Measurements from ENCODE around the gene TTLL6.
A peak's percentile ranks its signal among the peaks of the same experiment; 100 is the strongest.
"Not testable (repeated sequence)": the region's sequence is repeated elsewhere in the genome, so short reads cannot be mapped to it uniquely, and the experiment has no call there.

The TTLL6 gene

GRCh38 chr17:48831549-48831883 lies 14.5 kb upstream of the TTLL6 start:
- TF ChIP-seq CTCF (IDR thresholded peaks at IDR 0.05; ENCODE audit: low read depth, low read length), result no peak
- DNase-seq (ENCODE audit: low read depth in 2 of 2), result no peak
- peak overlapping the region; percentile 78 to 98 for H3K4me3 ChIP-seq (replicated peaks in 1 of 2; ENCODE audit: low read depth in 2 of 2, low read length in 2 of 2)

- no peak for TF ChIP-seq CTCF (IDR thresholded peaks at IDR 0.05; ENCODE audit: low read depth, low read length)
- peak within 1 kb of the TSS; percentile 78 to 98 for H3K4me3 ChIP-seq (replicated peaks in 1 of 2; ENCODE audit: low read depth in 2 of 2, low read length in 2 of 2)
- peak; percentile 93 for DNase-seq (ENCODE audit: low read depth in 2 of 2)
These were observed 14.0 kb upstream of the TTLL6 start, which contains the start of gene CALCOCO2 for GRCh38 chr17:48830840-48831548. Gene CALCOCO2 (plus strand): TSS chr17:48831035. CDS start chr17:48841708, 10,673 bp downstream.

GRCh38 chr17:48825446-48826381 lies 8.7 kb upstream of the TTLL6 start:
- H3K4me3 ChIP-seq (replicated peaks in 1 of 2; ENCODE audit: low read depth in 2 of 2, low read length in 2 of 2), result no peak overlapping the region
- TF ChIP-seq CTCF (IDR thresholded peaks at IDR 0.05; ENCODE audit: low read depth, low read length), result no peak
- DNase-seq (ENCODE audit: low read depth in 2 of 2), result peak in 1 of 2 donors; percentile 27

GRCh38 chr17:48820936-48821335 lies 3.9 kb upstream of the TTLL6 start:
- H3K4me3 ChIP-seq (replicated peaks in 1 of 2; ENCODE audit: low read depth in 2 of 2, low read length in 2 of 2); DNase-seq (ENCODE audit: low read depth in 2 of 2): not testable (repeated sequence)

- DNase-seq (ENCODE audit: low read depth in 2 of 2), result no peak
- no peak overlapping the region for H3K4me3 ChIP-seq (replicated peaks in 1 of 2; ENCODE audit: low read depth in 2 of 2, low read length in 2 of 2)
- TF ChIP-seq CTCF (IDR thresholded peaks at IDR 0.05; ENCODE audit: low read depth, low read length), result no peak
These were observed 2.4 kb upstream of the TTLL6 start for GRCh38 chr17:48819466-48819865.

- H3K4me3 ChIP-seq (replicated peaks in 1 of 2; ENCODE audit: low read depth in 2 of 2, low read length in 2 of 2), result no peak overlapping the region
- no peak for TF ChIP-seq CTCF (IDR thresholded peaks at IDR 0.05; ENCODE audit: low read depth, low read length)
- no peak for DNase-seq (ENCODE audit: low read depth in 2 of 2)
These were observed 1.4 kb upstream of the TTLL6 start for GRCh38 chr17:48818361-48818841.

- no peak for DNase-seq (ENCODE audit: low read depth in 2 of 2)
- no peak for TF ChIP-seq CTCF (IDR thresholded peaks at IDR 0.05; ENCODE audit: low read depth, low read length)
- H3K4me3 ChIP-seq (replicated peaks in 1 of 2; ENCODE audit: low read depth in 2 of 2, low read length in 2 of 2), result peak overlapping the region in 1 of 2 donors; percentile 32
These were observed 623 bp downstream of the TTLL6 start for GRCh38 chr17:48816438-48816773.

Data from cardiac fibroblast (primary cell).